ENCODE data around the gene CYBB.
A peak's percentile ranks its signal among the peaks of the same experiment; 100 is the strongest.

Gene CYBB

GRCh38 chrX:37820646-37821045 lies 40.8 kb downstream of the CYBB start:
- TF ChIP-seq EZH2 (optimal IDR thresholded peaks at IDR 0.05; ENCODE audit: low read depth, low read length) (no peak), EZH2phosphoT487 (IDR thresholded peaks at IDR 0.05; ENCODE audit: low read length) (no peak)
- TF ChIP-seq, protein P1, sequence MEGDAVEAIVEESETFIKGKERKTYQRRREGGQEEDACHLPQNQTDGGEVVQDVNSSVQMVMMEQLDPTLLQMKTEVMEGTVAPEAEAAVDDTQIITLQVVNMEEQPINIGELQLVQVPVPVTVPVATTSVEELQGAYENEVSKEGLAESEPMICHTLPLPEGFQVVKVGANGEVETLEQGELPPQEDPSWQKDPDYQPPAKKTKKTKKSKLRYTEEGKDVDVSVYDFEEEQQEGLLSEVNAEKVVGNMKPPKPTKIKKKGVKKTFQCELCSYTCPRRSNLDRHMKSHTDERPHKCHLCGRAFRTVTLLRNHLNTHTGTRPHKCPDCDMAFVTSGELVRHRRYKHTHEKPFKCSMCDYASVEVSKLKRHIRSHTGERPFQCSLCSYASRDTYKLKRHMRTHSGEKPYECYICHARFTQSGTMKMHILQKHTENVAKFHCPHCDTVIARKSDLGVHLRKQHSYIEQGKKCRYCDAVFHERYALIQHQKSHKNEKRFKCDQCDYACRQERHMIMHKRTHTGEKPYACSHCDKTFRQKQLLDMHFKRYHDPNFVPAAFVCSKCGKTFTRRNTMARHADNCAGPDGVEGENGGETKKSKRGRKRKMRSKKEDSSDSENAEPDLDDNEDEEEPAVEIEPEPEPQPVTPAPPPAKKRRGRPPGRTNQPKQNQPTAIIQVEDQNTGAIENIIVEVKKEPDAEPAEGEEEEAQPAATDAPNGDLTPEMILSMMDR (IDR thresholded peaks at IDR 0.05; ENCODE audit: low read length) = no peak
- Histone ChIP-seq H3K27ac (ENCODE audit: low read length) (no peak overlapping the region), H3K9ac (ENCODE audit: low read length) (no peak overlapping the region), H3K79me2 (ENCODE audit: low read length) (no peaks in the 10 kb centered on the region), H3K4me3 (ENCODE audit: low read length) (no peak overlapping the region), H3K4me1 (ENCODE audit: low read length) (peaks cover 32% of the 10 kb centered on the region), H3F3A (ENCODE audit: insufficient read depth, low read length) (no peaks in the 10 kb centered on the region; the same call in 1 of the 2 replicates), H4K20me1 (ENCODE audit: insufficient read depth, low read length) (no peaks in the 10 kb centered on the region), H3K4me2 (ENCODE audit: low read depth, low read length) (no peak overlapping the region), H3K9me3 (replicated peaks; ENCODE audit: insufficient read depth, low read length) (no peaks in the 10 kb centered on the region), H3K9me2 (replicated peaks; ENCODE audit: insufficient read depth, low read length) (no peaks in the 10 kb centered on the region), H3K27me3 (replicated peaks; ENCODE audit: insufficient read depth, low read length) (no peaks in the 10 kb centered on the region), H3K36me3 (replicated peaks; ENCODE audit: insufficient read depth, low read length) (no peaks in the 10 kb centered on the region), H2AFZ (ENCODE audit: low read length) (no peak overlapping the region)
- DNase-seq = no peak

DNA sequence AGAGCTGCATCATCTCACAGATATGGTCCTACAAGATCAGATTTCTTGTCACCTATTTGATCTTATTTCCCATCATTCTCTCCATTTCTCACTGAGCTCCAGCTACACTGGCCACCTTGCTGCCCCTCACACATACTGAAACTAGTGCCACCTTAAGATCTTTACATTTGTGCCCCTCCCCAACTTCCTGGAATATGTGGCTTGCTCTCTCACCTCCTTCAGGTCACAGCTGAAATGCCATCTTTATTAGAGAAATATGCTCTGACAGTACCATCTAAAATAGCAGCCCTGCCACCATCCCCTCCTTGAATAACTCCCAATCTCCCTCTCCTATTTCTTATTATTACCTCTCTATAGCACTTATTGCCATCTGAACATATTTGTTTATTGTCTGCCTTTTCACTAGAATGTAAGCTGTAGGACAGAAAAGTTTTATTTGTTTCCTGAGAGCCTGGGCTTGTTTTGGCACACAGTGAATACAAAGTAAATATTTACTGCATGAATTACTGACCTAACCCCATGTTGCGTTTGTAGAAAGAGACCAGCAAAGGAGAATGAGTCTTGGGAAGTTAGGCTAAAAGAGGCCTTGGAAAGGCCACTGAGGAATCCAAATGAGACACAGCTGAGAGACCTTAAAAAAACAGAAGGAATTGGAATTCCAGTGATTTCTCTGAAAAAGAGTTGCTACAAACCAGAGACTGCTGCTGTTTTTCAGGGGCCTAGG lies 44.8 kb downstream of the CYBB start:
- Histone ChIP-seq H3K9ac (ENCODE audit: low read length) (no peak overlapping the region), H3K27ac (ENCODE audit: low read length) (no peak overlapping the region)

DNA sequence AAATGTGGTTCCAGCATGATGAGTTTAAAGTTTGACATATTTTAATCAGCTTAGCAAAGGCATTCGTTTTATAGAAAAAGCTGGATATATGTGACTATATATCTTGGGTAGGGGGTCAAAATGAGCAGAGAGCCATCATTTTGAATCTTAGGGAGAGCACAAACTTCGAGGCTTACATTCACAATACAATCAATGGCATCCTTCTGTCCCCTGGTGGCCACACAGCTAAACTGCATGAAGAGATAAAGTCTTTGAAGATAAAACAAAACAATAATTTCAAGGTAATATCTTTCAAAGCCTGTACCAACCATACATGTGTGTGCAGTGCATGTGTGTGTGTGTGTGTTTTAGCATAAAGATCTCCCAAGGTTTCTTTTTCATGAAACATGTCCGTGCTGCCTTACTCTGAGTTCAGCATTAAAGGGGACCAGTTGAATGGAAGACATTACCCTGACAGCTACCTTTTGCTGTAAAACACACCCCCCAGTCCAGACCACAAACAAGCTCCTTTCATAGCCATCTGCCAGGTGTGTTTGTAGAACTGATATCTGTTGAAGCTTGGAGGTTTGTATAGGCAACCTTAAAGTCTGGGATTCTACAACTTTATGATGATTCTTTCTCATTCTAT lies 45.5 kb downstream of the CYBB start:
- Histone ChIP-seq H3F3A (ENCODE audit: insufficient read depth, low read length) (no peaks in the 10 kb centered on the region), H2AFZ (ENCODE audit: low read length) (no peak overlapping the region), H3K36me3 (replicated peaks; ENCODE audit: insufficient read depth, low read length) (no peaks in the 10 kb centered on the region), H3K27ac (ENCODE audit: low read length) (no peak overlapping the region), H3K4me3 (ENCODE audit: low read length) (no peak overlapping the region), H3K4me2 (ENCODE audit: low read depth, low read length) (no peak overlapping the region), H3K79me2 (ENCODE audit: low read length) (no peaks in the 10 kb centered on the region), H3K27me3 (replicated peaks; ENCODE audit: insufficient read depth, low read length) (no peaks in the 10 kb centered on the region), H4K20me1 (ENCODE audit: insufficient read depth, low read length) (no peaks in the 10 kb centered on the region), H3K4me1 (ENCODE audit: low read length) (peaks cover 21% of the 10 kb centered on the region), H3K9me3 (replicated peaks; ENCODE audit: insufficient read depth, low read length) (no peaks in the 10 kb centered on the region), H3K9ac (ENCODE audit: low read length) (no peak overlapping the region), H3K9me2 (replicated peaks; ENCODE audit: insufficient read depth, low read length) (no peaks in the 10 kb centered on the region)
- DNase-seq = peak; percentile 53
- TF ChIP-seq, protein P1 (IDR thresholded peaks at IDR 0.05; ENCODE audit: low read length) = peak; percentile 87
- no peak for TF ChIP-seq EZH2phosphoT487 (IDR thresholded peaks at IDR 0.05; ENCODE audit: low read length)
- no peak for TF ChIP-seq EZH2 (optimal IDR thresholded peaks at IDR 0.05; ENCODE audit: low read depth, low read length)

More for the DNA sequence above, 44.8 kb downstream of the CYBB start:
- H3K4me2 ChIP-seq (ENCODE audit: low read depth, low read length) = no peak overlapping the region
- no peak for DNase-seq
- no peaks in the 10 kb centered on the region for H3K9me2 ChIP-seq (replicated peaks; ENCODE audit: insufficient read depth, low read length)
- no peaks in the 10 kb centered on the region for H3F3A ChIP-seq (ENCODE audit: insufficient read depth, low read length)
- H3K9me3 ChIP-seq (replicated peaks; ENCODE audit: insufficient read depth, low read length) = no peaks in the 10 kb centered on the region
- no peaks in the 10 kb centered on the region for H3K36me3 ChIP-seq (replicated peaks; ENCODE audit: insufficient read depth, low read length)
- H3K79me2 ChIP-seq (ENCODE audit: low read length) = no peaks in the 10 kb centered on the region
- no peak overlapping the region for H3K4me3 ChIP-seq (ENCODE audit: low read length)
- H4K20me1 ChIP-seq (ENCODE audit: insufficient read depth, low read length) = no peaks in the 10 kb centered on the region
- peaks cover 24% of the 10 kb centered on the region for H3K4me1 ChIP-seq (ENCODE audit: low read length)
- no peak for TF ChIP-seq EZH2 (optimal IDR thresholded peaks at IDR 0.05; ENCODE audit: low read depth, low read length)
- TF ChIP-seq, protein P1 (IDR thresholded peaks at IDR 0.05; ENCODE audit: low read length) = peak; percentile 17; the same call in 1 of the 2 replicates
- 0 out of 2 replicates have a peak overlapping the region, but pooled peaks have one; percentile 19 for H2AFZ ChIP-seq (ENCODE audit: low read length)
- H3K27me3 ChIP-seq (replicated peaks; ENCODE audit: insufficient read depth, low read length) = no peaks in the 10 kb centered on the region

Data from MM.1S (cell line).